B cell (primary cell): ENCODE measurements around the gene RAB17. TPM values are rescaled to one million over a fixed set of nuclear protein-coding genes. Genes with fewer than 3 reads are reported as not detected.

Experiments
- ATAC-seq: fragments of 200-7000 bp; cut with Tn5 transposase; one replicate; pipeline ENCODE4 v1.10.0; 2021; ENCODE audit warnings: low read depth, mild to moderate bottlenecking, moderate number of reproducible peaks, moderate library complexity
- CTCF ChIA-PET: fragments of 350-600 bp; sonication (Branson Sonifier 250); formaldehyde crosslinking; loops from one replicate; lab custom pipeline; 2021; ENCODE audit warnings: antibody characterized with exemption, inconsistent platforms; lab: Charles Lee
- POLR2A ChIA-PET: fragments of 350-600 bp; sonication (Branson Sonifier 250); formaldehyde crosslinking; loops from one replicate; lab custom pipeline; 2021; ENCODE audit warnings: antibody characterized with exemption; lab: Charles Lee
- DNase-seq: peaks from one replicate; pipeline ENCODE4 v3.0.0; 2013
- H2AFZ ChIP-seq: 2 replicates; pipeline ENCODE4 v1.6.1; 2012; ENCODE audit warnings: mild to moderate bottlenecking, low read depth, low read length; ENCODE audit not compliant: insufficient read depth, poor library complexity, severe bottlenecking
- H3K27ac ChIP-seq, 2 donors: 1 replicate in 1 of 2; 2 replicates in 1 of 2; pipeline ENCODE4 v1.5.1; 2012 to 2013; ENCODE audit warnings: low read length in 2 of 2, mild to moderate bottlenecking in 2 of 2, moderate library complexity in 1 of 2
- H3K27me3 ChIP-seq, 4 experiments: fragments of 200-600 bp in 1 of 4; sonication (generic) in 1 of 4; replicated peaks in 1 of 4; 1 replicate in 2 of 4; 2 replicates in 2 of 4; pipeline versions ENCODE4 v1.6.1 to v1.7.0; 2013 to 2016; ENCODE audit warnings: low read length in 3 of 4, mild to moderate bottlenecking in 2 of 4, mixed read lengths in 1 of 4, moderate library complexity in 1 of 4; ENCODE audit not compliant: insufficient read depth in 4 of 4, control insufficient read depth in 3 of 4; ENCODE audit errors: control extremely low read depth in 1 of 4
- H3K36me3 ChIP-seq, 2 experiments: replicated peaks in 1 of 2; 1 replicate in 1 of 2; 2 replicates in 1 of 2; pipeline versions ENCODE4 v1.6.1 to v1.7.1; 2013; ENCODE audit warnings: low read length in 1 of 2; ENCODE audit not compliant: insufficient read depth in 2 of 2, control insufficient read depth in 1 of 2; ENCODE audit errors: control extremely low read depth in 1 of 2, extremely low read depth in 1 of 2
- H3K4me1 ChIP-seq, 2 donors: fragments of 200-600 bp in 1 of 2; sonication (generic) in 1 of 2; 1 replicate in 1 of 2; 2 replicates in 1 of 2; pipeline versions ENCODE4 v1.5.1 to v1.6.1; 2013 to 2017; ENCODE audit warnings: low read length in 2 of 2; ENCODE audit not compliant: control insufficient read depth in 2 of 2, insufficient read depth in 2 of 2
- H3K4me2 ChIP-seq: replicated peaks from 2 replicates; pipeline ENCODE3; 2012; ENCODE audit warnings: mild to moderate bottlenecking, low read depth, low read length; ENCODE audit not compliant: poor library complexity, severe bottlenecking
- H3K4me3 ChIP-seq, 5 experiments: fragments of 200-600 bp in 1 of 5; sonication (generic) in 1 of 5; 1 replicate in 3 of 5; 2 replicates in 2 of 5; pipeline versions ENCODE4 v1.5.1 to v1.7.0; 2011 to 2016; ENCODE audit warnings: low read length in 4 of 5, mild to moderate bottlenecking in 4 of 5, low read depth in 2 of 5, control low read depth in 1 of 5, moderate library complexity in 1 of 5; ENCODE audit not compliant: insufficient read depth in 1 of 5; ENCODE audit errors: control extremely low read depth in 1 of 5, extremely low read depth in 1 of 5
- H3K79me2 ChIP-seq: fragments of 200-600 bp; sonication (generic); one replicate; pipeline ENCODE4 v1.6.0; 2016; ENCODE audit warnings: low read length; ENCODE audit not compliant: control insufficient read depth, insufficient read depth
- H3K9ac ChIP-seq: fragments of 200-600 bp; sonication (generic); 2 replicates; pipeline ENCODE4 v1.6.1; 2017; ENCODE audit warnings: mild to moderate bottlenecking, low read length, moderate library complexity
- H3K9me3 ChIP-seq, 3 donors: one replicate each; pipeline versions ENCODE4 v1.6.1 to v1.7.1; 2013; ENCODE audit warnings: low read length in 2 of 3; ENCODE audit not compliant: control insufficient read depth in 2 of 3, insufficient read depth in 1 of 3; ENCODE audit errors: control extremely low read depth in 1 of 3
- H4K20me1 ChIP-seq: 2 replicates; pipeline ENCODE4 v1.6.0; 2012; ENCODE audit warnings: mild to moderate bottlenecking, low read length; ENCODE audit not compliant: insufficient read depth, control insufficient read depth, poor library complexity, severe bottlenecking
- H3K27ac Mint-ChIP-seq: one replicate; pipeline ENCODE4 v1.8.0; 2021; ENCODE audit warnings: mixed read lengths
- H3K27me3 Mint-ChIP-seq: one replicate; pipeline ENCODE4 v1.8.0; 2021; ENCODE audit warnings: mixed read lengths
- H3K4me1 Mint-ChIP-seq: one replicate; pipeline ENCODE4 v1.8.0; 2021; ENCODE audit warnings: mixed read lengths
- H3K4me3 Mint-ChIP-seq: one replicate; pipeline ENCODE4 v1.8.0; 2021; ENCODE audit warnings: mixed read lengths
- H3K9me3 Mint-ChIP-seq: one replicate; pipeline ENCODE4 v1.8.0; 2022; ENCODE audit warnings: mixed read lengths; ENCODE audit not compliant: insufficient read depth
- CTCF ChIP-seq: fragments of 200-600 bp; IDR thresholded peaks from one replicate; pipeline ENCODE4 v1.8.0; 2022; ENCODE audit warnings: antibody characterized with exemption, mild to moderate bottlenecking
- EZH2 ChIP-seq: IDR thresholded peaks from 2 replicates; pipeline ENCODE4 v1.6.1; 2012; ENCODE audit warnings: borderline replicate concordance, low read depth, mild to moderate bottlenecking, moderate library complexity, low read length; ENCODE audit not compliant: insufficient read depth, poor library complexity, severe bottlenecking
- WGBS: methylation state at CpG from one replicate; pipeline ENCODE4 v1.1.5; 2013; ENCODE audit warnings: missing lambda C conversion rate; ENCODE audit not compliant: insufficient coverage; 5-methylcytosine and 5-hydroxymethylcytosine counted together
- intact Hi-C: fragments of 100-400 bp; cut with micrococcal nuclease; formaldehyde crosslinking; loops from one replicate; pipeline ENCODE4 v1.10.0; 2022
- polyA plus RNA-seq: library from polyadenylated mRNA; depleted of rRNA; stranded (reverse); fragments of >200 nt; gene quantifications from 2 replicates; pipeline ENCODE4 v1.2.3, GENCODE V29; 2012
- total RNA-seq, 2 donors: library from RNA; stranded (reverse); fragments of 120-200 nt in 1 of 2; gene quantifications; 1 replicate in 1 of 2; 2 replicates in 1 of 2; pipeline versions ENCODE4 v1.2.3 to v1.2.4, GENCODE V29; 2013 to 2022

Gene RAB17
- total and polyA plus RNA-seq, 2 donors (not counting 1 experiment from before 2014, with no cell fraction given), result not detected

- intact Hi-C loops, result no loop called here
- Histone ChIP-seq H2AFZ (no peak overlapping the region), H3K27ac (no peak overlapping the region), H3K9me3 (peaks cover 2 to 13% (median 11%) of the 10 kb centered on the region in 3 donors), H3K27me3 (peaks cover 0 to 3% (median 0%) of the 10 kb centered on the region in 4 experiments), H3K4me2 (no peak overlapping the region), H3K9ac (no peak overlapping the region), H3K4me3 (no peak overlapping the region), H3K79me2 (no peaks in the 10 kb centered on the region), H3K36me3 (no peaks in the 10 kb centered on the region), H3K4me1 (no peaks in the 10 kb centered on the region), H4K20me1 (no peaks in the 10 kb centered on the region)
- WGBS, result 94% methylated on average over 6 of the region's 6 CpGs
- Mint-ChIP-seq H3K4me1 (no peaks in the 10 kb centered on the region), H3K9me3 (no peaks in the 10 kb centered on the region), H3K27ac (no peak overlapping the region), H3K27me3 (peaks cover 25% of the 10 kb centered on the region), H3K4me3 (no peak overlapping the region)
- CTCF ChIA-PET, result no interaction called here
- POLR2A ChIA-PET, result no interaction called here
- DNase-seq (no peak), ATAC-seq (no peak)
- no peak for TF ChIP-seq EZH2
- no peak for TF ChIP-seq CTCF
These were observed 37.6 kb downstream of the RAB17 start for GRCh38 chr2:237552908-237553307.

GRCh38 chr2:237551071-237551574 is 39.4 kb downstream of the RAB17 start:
- Histone ChIP-seq H2AFZ (no peak overlapping the region), H3K4me1 (no peaks in the 10 kb centered on the region), H3K27me3 (peaks cover 0 to 3% (median 0%) of the 10 kb centered on the region in 4 experiments), H3K27ac (no peak overlapping the region), H4K20me1 (no peaks in the 10 kb centered on the region), H3K9ac (no peak overlapping the region), H3K36me3 (no peaks in the 10 kb centered on the region), H3K4me2 (no peak overlapping the region), H3K79me2 (no peaks in the 10 kb centered on the region), H3K9me3 (peaks cover 2 to 11% (median 10%) of the 10 kb centered on the region in 3 donors), H3K4me3 (no peak overlapping the region)
- intact Hi-C loops, result no loop called here
- ChIA-PET POLR2A (no interaction called here), CTCF (no interaction called here)
- DNase-seq (no peak), ATAC-seq (no peak)
- no peaks in the 10 kb centered on the region for H3K9me3 Mint-ChIP-seq
- H3K4me1 Mint-ChIP-seq, result no peaks in the 10 kb centered on the region
- TF ChIP-seq CTCF, result no peak
- no peak for TF ChIP-seq EZH2
- 89% methylated on average over 16 of the region's 16 CpGs for WGBS
- H3K27ac Mint-ChIP-seq, result no peak overlapping the region
- peaks cover 17% of the 10 kb centered on the region for H3K27me3 Mint-ChIP-seq
- H3K4me3 Mint-ChIP-seq, result no peak overlapping the region
